ENCODE results near the gene ROBO1.

DNA sequence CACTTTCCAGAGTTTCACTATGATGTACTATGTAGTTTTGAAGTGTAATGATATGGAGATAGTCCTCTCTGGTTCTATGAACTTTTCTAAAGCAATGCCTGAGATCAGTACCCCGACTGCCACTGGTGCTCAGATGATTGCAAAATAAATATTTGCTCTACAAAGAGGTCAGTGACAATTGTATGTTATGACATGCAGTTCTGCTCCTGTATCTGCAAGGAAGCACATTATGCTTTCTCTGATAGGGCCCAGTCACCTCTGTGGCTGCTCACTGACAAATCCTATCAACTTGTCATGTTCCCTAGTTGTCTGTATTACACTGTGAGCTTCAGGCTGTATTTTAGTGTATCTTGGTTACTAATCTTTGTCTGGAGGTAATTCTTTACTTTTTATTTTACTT lies 362.6 kb downstream of the ROBO1 start:
- TF ChIP-seq, protein P1, sequence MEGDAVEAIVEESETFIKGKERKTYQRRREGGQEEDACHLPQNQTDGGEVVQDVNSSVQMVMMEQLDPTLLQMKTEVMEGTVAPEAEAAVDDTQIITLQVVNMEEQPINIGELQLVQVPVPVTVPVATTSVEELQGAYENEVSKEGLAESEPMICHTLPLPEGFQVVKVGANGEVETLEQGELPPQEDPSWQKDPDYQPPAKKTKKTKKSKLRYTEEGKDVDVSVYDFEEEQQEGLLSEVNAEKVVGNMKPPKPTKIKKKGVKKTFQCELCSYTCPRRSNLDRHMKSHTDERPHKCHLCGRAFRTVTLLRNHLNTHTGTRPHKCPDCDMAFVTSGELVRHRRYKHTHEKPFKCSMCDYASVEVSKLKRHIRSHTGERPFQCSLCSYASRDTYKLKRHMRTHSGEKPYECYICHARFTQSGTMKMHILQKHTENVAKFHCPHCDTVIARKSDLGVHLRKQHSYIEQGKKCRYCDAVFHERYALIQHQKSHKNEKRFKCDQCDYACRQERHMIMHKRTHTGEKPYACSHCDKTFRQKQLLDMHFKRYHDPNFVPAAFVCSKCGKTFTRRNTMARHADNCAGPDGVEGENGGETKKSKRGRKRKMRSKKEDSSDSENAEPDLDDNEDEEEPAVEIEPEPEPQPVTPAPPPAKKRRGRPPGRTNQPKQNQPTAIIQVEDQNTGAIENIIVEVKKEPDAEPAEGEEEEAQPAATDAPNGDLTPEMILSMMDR (conservative IDR thresholded peaks at IDR 0.05; ENCODE audit: low read depth, low read length), result no peak
- no peak for TF ChIP-seq EZH2phosphoT487 (IDR thresholded peaks at IDR 0.05; ENCODE audit: borderline replicate concordance, low read length)
- TF ChIP-seq EZH2 (IDR thresholded peaks at IDR 0.05; ENCODE audit: low read length, unreplicated experiment), result no peak

Data from PC-3 (cell line).